Kidney capillary endothelial cell (primary cell): Measurements from ENCODE around the gene MYMK.

Experiments used
- DNase-seq: peaks from one replicate; pipeline ENCODE4 v3.0.0-alpha.2; 2018; ENCODE audit warnings: low spot score

Gene MYMK

GRCh38 chr9:133485531-133486260 is 39.1 kb downstream of the MYMK start:
- no peak for DNase-seq

GRCh38 chr9:133484671-133485437 is 39.9 kb downstream of the MYMK start:
- DNase-seq = no peak

DNA sequence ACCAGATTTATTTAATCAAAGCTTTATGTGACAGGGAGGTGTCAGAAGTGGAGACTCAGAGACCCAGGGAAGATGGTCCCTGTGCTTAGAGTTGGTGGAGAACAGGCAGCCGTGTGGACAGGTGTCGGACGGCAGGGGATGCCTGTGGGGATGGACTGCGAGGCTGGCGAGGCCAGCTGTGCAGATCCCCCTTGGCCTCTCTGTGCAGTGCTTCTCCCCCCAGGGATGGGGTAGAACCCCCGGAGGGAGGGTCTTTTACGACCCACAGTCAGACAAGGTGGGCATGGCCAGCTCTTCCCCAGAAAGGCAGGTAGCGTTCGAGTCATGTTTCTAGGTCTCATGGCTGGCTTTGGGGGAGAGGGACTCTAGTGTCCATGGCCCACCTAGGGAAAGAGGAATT is 41.1 kb downstream of the MYMK start:
- DNase-seq = no peak

DNA sequence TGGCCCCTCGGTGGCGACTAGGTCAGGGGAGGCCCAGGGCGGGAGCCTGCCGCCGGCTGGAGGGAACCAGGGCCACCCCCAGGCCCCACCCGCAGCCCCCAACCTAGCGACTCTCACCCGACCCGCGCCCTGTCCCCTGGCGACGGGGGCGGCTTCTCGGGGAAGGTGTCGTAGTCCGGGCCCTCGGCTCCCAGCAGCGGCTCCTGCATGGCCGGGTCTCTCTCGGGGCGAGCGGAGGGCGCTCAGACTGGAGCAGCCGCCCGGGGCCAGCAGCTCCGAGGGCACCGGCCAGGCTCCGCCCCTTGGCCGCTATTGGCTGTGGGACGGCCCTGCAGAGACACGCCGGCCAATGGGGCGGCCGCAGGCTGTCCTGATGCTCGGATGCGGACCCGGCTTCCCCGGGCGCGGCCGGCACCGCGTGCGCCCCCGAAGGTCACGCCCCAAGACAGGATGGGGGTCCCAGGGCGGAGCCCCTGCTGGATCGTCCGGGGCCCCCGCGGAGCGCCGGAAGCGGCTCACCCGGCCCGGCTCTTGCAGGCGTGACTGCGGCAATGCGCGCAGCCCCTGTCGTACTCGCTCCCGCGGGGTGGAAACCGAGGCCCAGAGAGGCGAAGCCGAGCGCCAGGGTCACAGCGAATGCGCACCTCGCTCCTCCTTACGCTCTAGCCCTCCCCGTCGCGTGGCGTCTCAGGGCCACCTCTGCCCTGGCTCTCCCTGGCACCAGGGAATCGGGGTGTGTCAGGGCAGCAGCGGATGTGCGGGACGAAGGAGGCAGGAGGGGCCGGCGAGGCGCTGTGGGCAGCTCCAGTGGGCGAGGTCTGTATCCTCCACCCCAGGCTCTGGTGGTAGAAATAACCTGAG is 45.7 kb downstream of the MYMK start, which contains the start of gene SLC2A6:
Gene SLC2A6, minus strand, starts transcription at position 249 of the 861 bp plus-strand sequence. Its CDS starts 40 bp downstream, at position 209.
- DNase-seq = peak; percentile 83

GRCh38 chr9:133477992-133478850 is 46.5 kb downstream of the MYMK start:
- DNase-seq = peak; percentile 50

DNA sequence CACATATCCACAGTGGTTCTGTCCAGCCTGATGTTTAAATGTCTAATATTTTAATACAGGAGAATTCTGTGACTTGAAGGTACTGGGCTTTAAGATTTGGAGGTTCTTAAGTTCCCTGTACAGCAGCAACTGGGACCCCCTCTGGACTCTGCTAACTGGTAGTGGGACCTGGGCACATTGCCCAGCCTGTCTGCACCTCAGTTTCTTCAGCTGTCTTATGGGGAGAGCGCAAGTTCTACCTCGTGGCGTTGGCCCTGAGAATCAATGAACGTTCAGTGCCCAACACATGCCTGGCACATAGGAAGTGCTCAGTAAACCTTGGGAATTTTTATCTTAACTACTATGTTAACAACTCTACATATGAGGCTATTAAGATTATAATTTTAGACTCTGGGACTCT is 47.3 kb downstream of the MYMK start:
- no peak for DNase-seq

DNA sequence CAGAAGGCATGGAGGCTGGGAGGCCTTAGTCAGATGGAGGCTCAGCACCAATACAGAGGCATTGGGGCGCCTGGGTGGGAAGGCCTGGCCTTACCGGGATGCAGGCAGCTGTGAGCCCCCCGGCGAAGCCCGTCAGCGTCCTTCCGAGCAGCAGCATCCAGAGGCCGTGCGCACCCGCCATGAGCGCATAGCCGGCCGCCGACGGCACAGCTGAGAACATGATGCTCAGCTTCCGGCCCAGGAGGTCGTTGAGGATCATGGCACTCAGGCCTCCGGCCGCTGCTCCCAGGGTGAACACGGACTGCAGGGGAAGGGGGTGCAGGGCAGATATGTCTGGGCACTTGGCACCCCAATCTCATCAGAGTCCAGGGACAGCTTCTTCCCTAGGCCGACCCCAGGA is 47.8 kb downstream of the MYMK start:
- DNase-seq = no peak

DNA sequence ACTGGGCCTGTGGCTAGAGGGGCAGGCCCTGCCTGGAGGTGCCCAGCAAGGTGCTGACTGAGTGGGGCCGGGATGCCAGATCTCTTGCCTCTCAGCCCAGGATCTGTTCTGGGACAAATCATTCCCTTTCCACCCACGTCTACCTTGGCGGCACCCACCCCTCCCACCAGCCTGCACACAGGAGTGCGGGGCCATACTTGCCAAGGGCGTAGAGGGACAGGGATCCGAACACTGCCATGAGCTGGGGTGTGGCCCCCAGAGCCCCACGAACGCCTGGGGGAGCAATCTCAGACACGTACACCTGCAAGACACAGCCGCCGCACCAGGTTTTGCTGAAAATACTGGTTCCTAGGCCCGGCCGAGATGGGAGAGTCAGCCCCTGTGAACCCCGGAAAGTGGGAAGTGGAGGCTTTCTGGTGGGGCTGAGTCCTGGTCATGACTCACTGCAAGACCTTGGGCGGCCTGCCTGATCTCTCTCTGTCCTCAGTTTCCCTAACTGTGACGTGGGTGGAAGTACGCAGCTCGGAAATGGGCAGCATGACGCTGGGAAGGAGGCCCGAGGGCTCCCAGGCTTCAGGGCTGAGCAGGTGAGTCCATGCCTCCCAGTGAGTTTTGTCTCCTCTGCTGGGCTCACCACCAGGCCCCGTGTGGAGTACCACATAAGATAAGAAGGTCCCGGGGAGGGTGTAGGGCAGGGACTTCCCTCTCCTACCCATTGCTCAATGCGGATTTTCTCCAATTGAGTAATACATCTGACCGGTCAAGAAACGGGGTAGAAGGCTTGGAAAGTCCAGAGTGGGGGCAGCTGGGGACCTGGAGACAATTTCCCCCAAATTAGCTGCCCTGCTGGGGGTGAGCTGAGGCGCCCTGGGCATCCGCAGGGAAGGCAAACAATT is 48.5 kb downstream of the MYMK start:
- no peak for DNase-seq

DNA sequence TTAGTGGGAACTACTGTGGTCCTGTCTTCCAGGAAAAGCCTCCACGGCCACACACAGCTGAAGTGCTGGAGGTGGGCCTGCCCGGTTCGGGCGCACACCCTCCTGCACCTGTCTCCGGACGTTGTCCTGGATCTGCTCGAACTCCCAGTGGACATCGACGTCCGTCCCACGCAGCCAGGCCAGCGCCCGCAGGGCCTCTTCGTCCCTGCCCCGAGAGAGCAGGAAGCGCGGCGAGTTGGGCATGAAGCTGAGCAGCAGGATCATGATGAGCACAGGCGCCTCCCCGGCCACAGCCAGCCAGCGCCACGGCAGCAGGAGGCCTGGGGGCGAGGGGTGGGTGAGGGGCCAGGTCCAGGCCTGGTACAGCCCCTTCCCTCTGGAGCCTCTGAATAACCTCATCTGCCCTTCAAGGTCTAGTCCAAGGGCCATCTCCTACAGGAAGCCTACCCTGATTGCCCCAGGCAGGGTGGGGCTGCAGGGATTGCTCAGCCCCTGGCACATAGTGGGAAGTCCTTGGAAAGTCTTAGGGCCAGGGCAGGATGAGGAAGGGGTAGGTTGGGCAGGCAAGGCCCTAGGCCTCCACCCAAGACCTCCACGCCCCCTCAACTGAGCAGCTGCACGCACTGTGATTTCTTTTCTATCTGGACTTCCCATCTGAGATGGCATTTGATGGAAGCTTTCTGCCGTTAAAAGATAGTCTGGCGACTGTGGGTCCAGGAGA is 49.3 kb downstream of the MYMK start:
- no peak for DNase-seq

GRCh38 chr9:133474853-133475252 is 49.9 kb downstream of the MYMK start:
- no peak for DNase-seq

- no peak for DNase-seq
These were observed 50.5 kb downstream of the MYMK start for GRCh38 chr9:133474215-133474614.

GRCh38 chr9:133473743-133474142 is 51.0 kb downstream of the MYMK start:
- DNase-seq = no peak

DNA sequence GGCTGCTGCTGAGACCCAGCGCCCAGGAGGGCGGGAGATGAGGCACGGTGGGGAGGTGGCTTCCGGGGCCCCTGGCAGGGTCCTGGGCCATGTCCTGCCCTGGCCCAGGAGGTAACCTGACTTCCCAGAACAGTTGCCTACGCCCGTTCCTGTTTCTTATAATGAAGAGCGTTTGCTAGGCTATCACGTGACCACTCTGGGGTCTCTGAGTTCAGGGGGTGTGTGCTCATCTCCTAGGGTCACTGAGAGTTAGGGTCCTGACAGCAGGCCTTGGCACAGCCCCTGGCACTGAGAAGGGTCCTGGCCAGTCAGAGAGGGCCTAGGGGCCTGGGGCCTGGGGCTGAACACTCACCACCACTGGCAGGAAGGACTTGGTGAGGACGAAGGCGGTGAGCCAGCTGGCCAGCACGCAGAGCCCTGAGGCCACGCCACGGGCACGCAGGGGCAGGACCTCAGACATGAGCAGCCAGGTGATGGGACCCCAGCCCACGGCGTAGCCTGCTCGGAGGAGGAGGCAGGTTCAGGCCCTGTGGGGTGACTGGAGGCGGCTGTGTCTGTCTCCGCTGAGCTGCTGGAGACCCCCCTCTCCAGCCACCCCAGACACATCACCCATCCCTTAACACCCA is 51.9 kb downstream of the MYMK start:
- no peak for DNase-seq

GRCh38 chr9:133472277-133472645 is 52.5 kb downstream of the MYMK start:
- no peak for DNase-seq

DNA sequence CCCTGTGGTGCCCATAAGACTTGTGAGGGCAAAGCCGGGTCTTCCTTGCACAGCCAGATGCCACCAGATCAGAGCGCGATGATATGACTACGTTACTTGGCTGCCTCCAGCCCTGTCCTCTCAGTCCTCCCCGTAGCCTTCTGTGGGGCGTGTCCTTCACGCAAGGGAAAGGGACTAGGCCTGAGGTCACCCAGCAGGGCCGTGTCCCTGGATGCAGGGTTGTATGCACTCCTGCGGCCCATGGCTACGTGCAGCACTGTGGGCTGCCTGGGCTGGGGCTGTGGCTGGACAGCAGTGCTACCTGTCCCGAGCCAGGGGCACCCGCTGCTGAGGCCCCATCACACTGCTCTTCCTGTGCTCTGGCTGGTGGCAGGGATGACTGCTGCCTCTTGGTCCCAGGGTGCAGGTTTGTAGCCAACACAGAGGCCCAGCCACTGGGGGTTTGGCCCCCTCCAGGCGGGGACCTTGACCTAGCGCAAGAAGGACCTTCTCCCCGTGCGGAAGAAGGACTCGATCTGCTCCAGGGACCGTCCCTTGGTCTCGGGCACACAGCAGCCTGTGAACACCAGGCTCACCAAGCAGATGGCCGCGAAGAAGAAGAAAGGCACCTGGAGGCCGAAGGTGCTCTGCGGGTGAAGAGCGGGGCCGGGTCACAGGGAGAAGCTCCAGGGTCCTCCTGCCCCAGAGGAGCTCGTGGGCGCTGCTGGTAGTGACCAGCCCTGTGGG is 53.0 kb downstream of the MYMK start:
- DNase-seq = no peak

DNA sequence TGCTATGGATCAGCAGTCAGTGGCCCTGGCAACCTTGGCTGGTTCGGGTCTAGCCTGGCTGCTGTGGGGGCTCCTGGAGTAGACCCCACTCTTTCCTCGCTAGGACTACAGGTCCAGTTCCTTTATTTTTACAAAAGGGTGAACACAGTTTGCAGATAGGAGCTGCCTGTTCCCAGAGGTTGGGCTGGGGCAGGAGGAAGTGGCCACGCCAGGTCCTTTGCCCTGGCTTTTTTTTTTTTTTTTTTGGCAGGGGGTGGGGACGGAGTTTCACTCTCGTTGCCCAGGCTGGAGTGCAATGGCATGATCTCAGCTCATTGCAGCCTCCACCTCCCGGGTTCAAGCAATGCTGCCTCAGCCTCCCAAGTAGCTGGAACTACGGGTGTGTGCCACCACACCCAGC is 53.8 kb downstream of the MYMK start:
- no peak for DNase-seq

DNA sequence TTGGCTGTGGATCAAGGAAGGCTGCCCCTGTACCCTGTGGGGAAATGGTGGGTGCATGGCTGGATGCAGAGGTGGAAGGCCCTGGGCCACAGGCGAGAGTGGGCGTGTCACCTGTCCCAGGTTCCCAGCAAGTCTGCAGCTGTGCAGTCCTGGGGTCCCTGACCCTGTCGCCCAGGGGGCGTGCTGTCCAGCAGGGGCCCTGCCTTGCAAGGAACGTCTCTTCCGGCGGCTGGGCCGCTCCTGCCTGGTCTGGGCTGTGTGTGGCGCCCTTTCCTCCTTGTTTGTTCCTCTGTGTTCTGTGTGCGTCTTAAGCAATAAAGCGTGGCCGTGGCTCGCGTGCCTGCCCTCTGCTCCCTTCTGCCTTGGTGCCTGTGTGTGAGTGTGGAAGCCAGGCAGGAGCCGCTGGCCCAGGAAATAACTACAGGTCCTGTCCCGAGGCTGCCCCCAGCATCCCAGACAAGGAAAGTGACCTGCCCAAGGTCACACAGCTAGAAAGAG is 54.3 kb downstream of the MYMK start:
- no peak for DNase-seq

DNA sequence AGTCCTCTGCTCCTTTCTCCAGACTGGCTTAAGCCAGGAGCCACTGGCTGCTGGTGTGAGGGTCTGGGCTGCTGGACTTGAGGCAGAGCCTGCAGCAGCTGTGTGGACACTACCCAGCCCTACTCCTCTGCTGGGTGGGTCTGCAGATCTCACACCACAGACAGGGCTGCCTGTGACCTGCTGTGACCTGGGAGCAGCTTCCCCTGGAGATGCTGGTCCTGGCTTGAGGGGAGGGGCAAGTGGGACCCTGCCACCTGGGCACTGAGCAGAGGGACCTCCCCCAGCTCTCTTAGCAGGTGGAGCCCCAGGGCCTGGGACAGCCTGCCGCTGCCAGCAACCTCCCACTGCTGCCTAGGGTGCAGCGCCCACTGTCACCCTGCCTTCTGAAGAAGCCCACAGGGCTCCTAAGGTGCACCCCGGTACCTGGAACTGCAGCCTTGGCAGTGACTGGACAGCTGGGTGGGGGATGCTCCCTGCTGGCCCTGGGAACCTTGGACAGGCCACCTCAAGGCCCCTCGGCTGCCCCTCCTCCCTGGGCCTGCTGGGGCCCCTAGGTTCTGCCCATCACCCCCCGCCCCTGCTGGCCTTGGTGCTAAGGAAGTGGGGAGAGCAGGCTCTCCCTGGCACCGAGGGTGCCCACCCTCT is 55.9 kb downstream of the MYMK start:
- no peak for DNase-seq
